B cell (primary cell): ENCODE results near the gene IFITM1. TPM values are rescaled to one million over a fixed set of nuclear protein-coding genes. Genes with fewer than 3 reads are reported as not detected.

Experiments
- ATAC-seq: fragments of 200-7000 bp; cut with Tn5 transposase; one replicate; pipeline ENCODE4 v1.10.0; 2021; ENCODE audit warnings: low read depth, mild to moderate bottlenecking, moderate number of reproducible peaks, moderate library complexity
- CTCF ChIA-PET: fragments of 350-600 bp; sonication (Branson Sonifier 250); formaldehyde crosslinking; loops from one replicate; lab custom pipeline; 2021; ENCODE audit warnings: antibody characterized with exemption, inconsistent platforms; lab: Charles Lee
- POLR2A ChIA-PET: fragments of 350-600 bp; sonication (Branson Sonifier 250); formaldehyde crosslinking; loops from one replicate; lab custom pipeline; 2021; ENCODE audit warnings: antibody characterized with exemption; lab: Charles Lee
- DNase-seq: peaks from one replicate; pipeline ENCODE4 v3.0.0; 2013
- H2AFZ ChIP-seq: 2 replicates; pipeline ENCODE4 v1.6.1; 2012; ENCODE audit warnings: mild to moderate bottlenecking, low read depth, low read length; ENCODE audit not compliant: insufficient read depth, poor library complexity, severe bottlenecking
- H3K27ac ChIP-seq, 2 donors: 1 replicate in 1 of 2; 2 replicates in 1 of 2; pipeline ENCODE4 v1.5.1; 2012 to 2013; ENCODE audit warnings: low read length in 2 of 2, mild to moderate bottlenecking in 2 of 2, moderate library complexity in 1 of 2
- H3K27me3 ChIP-seq, 4 experiments: fragments of 200-600 bp in 1 of 4; sonication (generic) in 1 of 4; replicated peaks in 1 of 4; 1 replicate in 2 of 4; 2 replicates in 2 of 4; pipeline versions ENCODE4 v1.6.1 to v1.7.0; 2013 to 2016; ENCODE audit warnings: low read length in 3 of 4, mild to moderate bottlenecking in 2 of 4, mixed read lengths in 1 of 4, moderate library complexity in 1 of 4; ENCODE audit not compliant: insufficient read depth in 4 of 4, control insufficient read depth in 3 of 4; ENCODE audit errors: control extremely low read depth in 1 of 4
- H3K36me3 ChIP-seq, 2 experiments: replicated peaks in 1 of 2; 1 replicate in 1 of 2; 2 replicates in 1 of 2; pipeline versions ENCODE4 v1.6.1 to v1.7.1; 2013; ENCODE audit warnings: low read length in 1 of 2; ENCODE audit not compliant: insufficient read depth in 2 of 2, control insufficient read depth in 1 of 2; ENCODE audit errors: control extremely low read depth in 1 of 2, extremely low read depth in 1 of 2
- H3K4me1 ChIP-seq, 2 donors: fragments of 200-600 bp in 1 of 2; sonication (generic) in 1 of 2; 1 replicate in 1 of 2; 2 replicates in 1 of 2; pipeline versions ENCODE4 v1.5.1 to v1.6.1; 2013 to 2017; ENCODE audit warnings: low read length in 2 of 2; ENCODE audit not compliant: control insufficient read depth in 2 of 2, insufficient read depth in 2 of 2
- H3K4me2 ChIP-seq: replicated peaks from 2 replicates; pipeline ENCODE3; 2012; ENCODE audit warnings: mild to moderate bottlenecking, low read depth, low read length; ENCODE audit not compliant: poor library complexity, severe bottlenecking
- H3K4me3 ChIP-seq, 5 experiments: fragments of 200-600 bp in 1 of 5; sonication (generic) in 1 of 5; 1 replicate in 3 of 5; 2 replicates in 2 of 5; pipeline versions ENCODE4 v1.5.1 to v1.7.0; 2011 to 2016; ENCODE audit warnings: low read length in 4 of 5, mild to moderate bottlenecking in 4 of 5, low read depth in 2 of 5, control low read depth in 1 of 5, moderate library complexity in 1 of 5; ENCODE audit not compliant: insufficient read depth in 1 of 5; ENCODE audit errors: control extremely low read depth in 1 of 5, extremely low read depth in 1 of 5
- H3K79me2 ChIP-seq: fragments of 200-600 bp; sonication (generic); one replicate; pipeline ENCODE4 v1.6.0; 2016; ENCODE audit warnings: low read length; ENCODE audit not compliant: control insufficient read depth, insufficient read depth
- H3K9ac ChIP-seq: fragments of 200-600 bp; sonication (generic); 2 replicates; pipeline ENCODE4 v1.6.1; 2017; ENCODE audit warnings: mild to moderate bottlenecking, low read length, moderate library complexity
- H3K9me3 ChIP-seq, 3 donors: one replicate each; pipeline versions ENCODE4 v1.6.1 to v1.7.1; 2013; ENCODE audit warnings: low read length in 2 of 3; ENCODE audit not compliant: control insufficient read depth in 2 of 3, insufficient read depth in 1 of 3; ENCODE audit errors: control extremely low read depth in 1 of 3
- H4K20me1 ChIP-seq: 2 replicates; pipeline ENCODE4 v1.6.0; 2012; ENCODE audit warnings: mild to moderate bottlenecking, low read length; ENCODE audit not compliant: insufficient read depth, control insufficient read depth, poor library complexity, severe bottlenecking
- H3K27ac Mint-ChIP-seq: one replicate; pipeline ENCODE4 v1.8.0; 2021; ENCODE audit warnings: mixed read lengths
- H3K27me3 Mint-ChIP-seq: one replicate; pipeline ENCODE4 v1.8.0; 2021; ENCODE audit warnings: mixed read lengths
- H3K4me1 Mint-ChIP-seq: one replicate; pipeline ENCODE4 v1.8.0; 2021; ENCODE audit warnings: mixed read lengths
- H3K4me3 Mint-ChIP-seq: one replicate; pipeline ENCODE4 v1.8.0; 2021; ENCODE audit warnings: mixed read lengths
- H3K9me3 Mint-ChIP-seq: one replicate; pipeline ENCODE4 v1.8.0; 2022; ENCODE audit warnings: mixed read lengths; ENCODE audit not compliant: insufficient read depth
- EZH2 ChIP-seq: IDR thresholded peaks from 2 replicates; pipeline ENCODE4 v1.6.1; 2012; ENCODE audit warnings: borderline replicate concordance, low read depth, mild to moderate bottlenecking, moderate library complexity, low read length; ENCODE audit not compliant: insufficient read depth, poor library complexity, severe bottlenecking
- WGBS: methylation state at CpG from one replicate; pipeline ENCODE4 v1.1.5; 2013; ENCODE audit warnings: missing lambda C conversion rate; ENCODE audit not compliant: insufficient coverage; 5-methylcytosine and 5-hydroxymethylcytosine counted together
- intact Hi-C: fragments of 100-400 bp; cut with micrococcal nuclease; formaldehyde crosslinking; loops from one replicate; pipeline ENCODE4 v1.10.0; 2022
- polyA plus RNA-seq: library from polyadenylated mRNA; depleted of rRNA; stranded (reverse); fragments of >200 nt; gene quantifications from 2 replicates; pipeline ENCODE4 v1.2.3, GENCODE V29; 2012
- total RNA-seq, 2 donors: library from RNA; stranded (reverse); fragments of 120-200 nt in 1 of 2; gene quantifications; 1 replicate in 1 of 2; 2 replicates in 1 of 2; pipeline versions ENCODE4 v1.2.3 to v1.2.4, GENCODE V29; 2013 to 2022
- TF ChIP-seq, protein P1 (sequence below): fragments of 200-600 bp; IDR thresholded peaks from one replicate; pipeline ENCODE4 v1.8.0; 2022; ENCODE audit warnings: antibody characterized with exemption, mild to moderate bottlenecking

Gene IFITM1
- total and polyA plus RNA-seq, 2 donors (not counting 1 experiment from before 2014, with no cell fraction given), result 19.5 to 83.7 TPM

DNA sequence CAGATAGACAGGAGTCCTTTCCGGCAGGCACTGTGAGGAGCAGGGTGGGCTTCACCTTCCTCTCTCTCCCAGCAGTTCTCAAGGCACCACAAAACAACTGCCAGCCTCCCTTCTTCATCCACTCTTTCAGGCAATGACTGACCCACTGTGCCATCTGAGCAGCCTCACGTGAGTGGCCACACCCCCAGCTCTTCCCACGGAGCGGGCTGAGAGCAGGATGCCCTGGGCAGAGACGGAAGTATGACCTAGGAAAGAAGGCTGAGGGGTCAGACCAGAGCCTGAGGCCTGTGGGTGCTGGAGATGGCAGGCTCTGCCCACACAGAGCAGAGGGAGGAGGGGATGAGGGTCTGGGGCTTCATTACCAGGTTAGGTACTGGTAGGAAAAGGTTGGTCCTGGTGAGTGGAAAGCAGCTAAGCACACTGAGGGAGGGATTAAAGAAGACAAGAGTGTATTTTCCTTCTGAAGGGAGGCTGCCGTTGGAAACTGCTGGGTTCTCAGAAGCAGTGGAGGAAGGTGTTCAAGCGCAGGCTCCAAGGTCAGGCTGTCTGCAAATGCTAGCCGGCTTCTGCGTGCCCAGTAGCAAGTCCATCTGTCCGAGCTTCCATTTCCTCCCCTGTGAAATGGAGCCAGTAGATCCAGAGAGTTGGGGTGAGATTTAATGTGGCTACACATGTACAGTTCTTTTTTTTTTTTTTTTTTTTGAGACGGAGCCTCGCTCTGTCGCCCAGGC, 31.0 kb upstream of the IFITM1 start:
- H3K27ac ChIP-seq, result no peak overlapping the region
- TF ChIP-seq, protein P1, sequence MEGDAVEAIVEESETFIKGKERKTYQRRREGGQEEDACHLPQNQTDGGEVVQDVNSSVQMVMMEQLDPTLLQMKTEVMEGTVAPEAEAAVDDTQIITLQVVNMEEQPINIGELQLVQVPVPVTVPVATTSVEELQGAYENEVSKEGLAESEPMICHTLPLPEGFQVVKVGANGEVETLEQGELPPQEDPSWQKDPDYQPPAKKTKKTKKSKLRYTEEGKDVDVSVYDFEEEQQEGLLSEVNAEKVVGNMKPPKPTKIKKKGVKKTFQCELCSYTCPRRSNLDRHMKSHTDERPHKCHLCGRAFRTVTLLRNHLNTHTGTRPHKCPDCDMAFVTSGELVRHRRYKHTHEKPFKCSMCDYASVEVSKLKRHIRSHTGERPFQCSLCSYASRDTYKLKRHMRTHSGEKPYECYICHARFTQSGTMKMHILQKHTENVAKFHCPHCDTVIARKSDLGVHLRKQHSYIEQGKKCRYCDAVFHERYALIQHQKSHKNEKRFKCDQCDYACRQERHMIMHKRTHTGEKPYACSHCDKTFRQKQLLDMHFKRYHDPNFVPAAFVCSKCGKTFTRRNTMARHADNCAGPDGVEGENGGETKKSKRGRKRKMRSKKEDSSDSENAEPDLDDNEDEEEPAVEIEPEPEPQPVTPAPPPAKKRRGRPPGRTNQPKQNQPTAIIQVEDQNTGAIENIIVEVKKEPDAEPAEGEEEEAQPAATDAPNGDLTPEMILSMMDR, result no peak
- no peak for TF ChIP-seq EZH2
- ChIA-PET CTCF (interaction anchor here (1.5 to 3.3 kb wide), 2 partner anchors 11 to 32 kb away, joined by 4 to 19 read pairs; no protein-coding TSS in a partner anchor), POLR2A (interaction anchor here (0.7 to 2.2 kb wide), 3 partner anchors 8 to 15 kb away, joined by 4 to 8 read pairs (median 6); no protein-coding TSS in a partner anchor)
- Mint-ChIP-seq H3K4me1 (peaks cover 33% of the 10 kb centered on the region), H3K9me3 (no peaks in the 10 kb centered on the region), H3K4me3 (peak overlapping the region; percentile 2), H3K27me3 (peaks cover 35% of the 10 kb centered on the region), H3K27ac (no peak overlapping the region)
- peaks cover 43 to 44% of the 10 kb centered on the region in 2 donors for H3K4me1 ChIP-seq
- WGBS, result 92% methylated on average over 8 of the region's 13 CpGs
- H2AFZ ChIP-seq, result no peak overlapping the region
- no peak overlapping the region for H3K4me2 ChIP-seq
- H3K79me2 ChIP-seq, result no peaks in the 10 kb centered on the region
- DNase-seq (no peak), ATAC-seq (no peak)
- H4K20me1 ChIP-seq, result peaks cover 5% of the 10 kb centered on the region
- H3K9me3 ChIP-seq, result peaks cover 0 to 21% (median 0%) of the 10 kb centered on the region in 3 donors
- peak overlapping the region in 1 of 5 experiments; percentile 5 for H3K4me3 ChIP-seq
- H3K36me3 ChIP-seq, result no peaks in the 10 kb centered on the region
- intact Hi-C loops, result no loop called here
- H3K27me3 ChIP-seq, result peaks cover 0 to 61% (median 22%) of the 10 kb centered on the region in 4 experiments
- no peak overlapping the region for H3K9ac ChIP-seq
